CD8-positive, alpha-beta memory T cell (primary cell): ENCODE results near the gene UIMC1. TPM values are rescaled to one million over a fixed set of nuclear protein-coding genes. Genes with fewer than 3 reads are reported as not detected.
"Not testable (repeated sequence)": the region's sequence is repeated elsewhere in the genome, so short reads cannot be mapped to it uniquely, and the experiment has no call there.

Experiments used
- CTCF ChIA-PET: fragments of 350-600 bp; sonication (Branson Sonifier 250); formaldehyde crosslinking; loops from one replicate; lab custom pipeline; 2021; ENCODE audit warnings: antibody characterized with exemption; lab: Charles Lee
- POLR2A ChIA-PET: fragments of 350-600 bp; sonication (Branson Sonifier 250); formaldehyde crosslinking; loops from one replicate; lab custom pipeline; 2021; ENCODE audit warnings: antibody characterized with exemption; lab: Charles Lee
- DNase-seq, 5 donors: peaks; one replicate each; pipeline versions ENCODE4 v3.0.0 to v3.0.0-alpha.2; 2020 to 2022; ENCODE audit warnings: mixed read lengths in 1 of 5
- H3K27ac ChIP-seq: one replicate; pipeline ENCODE4 v1.7.0; 2013; ENCODE audit warnings: low read depth, mild to moderate bottlenecking, low read length, moderate library complexity
- H3K27me3 ChIP-seq: 2 replicates; pipeline ENCODE4 v1.7.0; 2013; ENCODE audit warnings: low read length, mild to moderate bottlenecking; ENCODE audit not compliant: insufficient read depth, poor library complexity, severe bottlenecking
- H3K36me3 ChIP-seq: 2 replicates; pipeline ENCODE4 v1.7.0; 2013; ENCODE audit warnings: mild to moderate bottlenecking, low read length, moderate library complexity; ENCODE audit not compliant: insufficient read depth
- H3K4me1 ChIP-seq: 2 replicates; pipeline ENCODE4 v1.7.0; 2013; ENCODE audit warnings: mild to moderate bottlenecking, low read length, moderate library complexity; ENCODE audit not compliant: insufficient read depth
- H3K4me3 ChIP-seq: 2 replicates; pipeline ENCODE4 v1.7.0; 2013; ENCODE audit warnings: mild to moderate bottlenecking, low read length
- H3K9me3 ChIP-seq: 2 replicates; pipeline ENCODE4 v1.7.0; 2013; ENCODE audit warnings: mild to moderate bottlenecking, low read length
- H3K27ac Mint-ChIP-seq, 8 donors: one replicate each; pipeline ENCODE4 v1.8.0; 2020 to 2021; ENCODE audit warnings: mixed read lengths in 8 of 8, mild to moderate bottlenecking in 6 of 8, inconsistent platforms in 3 of 8, moderate library complexity in 3 of 8
- H3K27me3 Mint-ChIP-seq, 2 donors: one replicate each; pipeline ENCODE4 v1.8.0; 2020 to 2021; ENCODE audit warnings: mixed read lengths in 2 of 2, mild to moderate bottlenecking in 1 of 2, moderate library complexity in 1 of 2
- H3K36me3 Mint-ChIP-seq, 3 donors: one replicate each; pipeline ENCODE4 v1.8.0; 2020 to 2021; ENCODE audit warnings: mixed read lengths in 3 of 3, inconsistent platforms in 1 of 3, mild to moderate bottlenecking in 1 of 3
- H3K4me1 Mint-ChIP-seq, 3 donors: one replicate each; pipeline ENCODE4 v1.8.0; 2020 to 2021; ENCODE audit warnings: mixed read lengths in 3 of 3, inconsistent platforms in 1 of 3, mild to moderate bottlenecking in 1 of 3
- H3K4me3 Mint-ChIP-seq, 7 donors: one replicate each; pipeline ENCODE4 v1.8.0; 2020 to 2021; ENCODE audit warnings: mixed read lengths in 7 of 7, mild to moderate bottlenecking in 6 of 7, moderate library complexity in 4 of 7, inconsistent platforms in 2 of 7
- H3K9me3 Mint-ChIP-seq, 5 donors: one replicate each; pipeline ENCODE4 v1.8.0; 2020 to 2022; ENCODE audit warnings: mixed read lengths in 5 of 5, mild to moderate bottlenecking in 3 of 5, moderate library complexity in 2 of 5, inconsistent platforms in 1 of 5
- polyA plus RNA-seq: library from polyadenylated mRNA; unstranded; fragments of 300-500 nt; fragmentation: Illumina TruSeq; gene quantifications from one replicate; pipeline ENCODE4 v1.2.3, GENCODE V29; 2021
- total RNA-seq, 2 experiments: library from RNA; stranded (reverse); gene quantifications; one replicate each; pipeline ENCODE4 v1.2.3, GENCODE V29; 2021

Gene UIMC1
- total and polyA plus RNA-seq, 3 experiments from 2014 or later: 24.7 to 44.9 (median 39.2) TPM

GRCh38 chr5:176874198-176874780, 132.3 kb downstream of the UIMC1 start:
- peaks cover 21 to 29% (median 21%) of the 10 kb centered on the region in 3 donors for H3K4me1 Mint-ChIP-seq
- Histone ChIP-seq H3K27me3 (no peaks in the 10 kb centered on the region), H3K36me3 (no peaks in the 10 kb centered on the region), H3K27ac (no peak overlapping the region), H3K9me3 (no peaks in the 10 kb centered on the region), H3K4me3 (no peak overlapping the region), H3K4me1 (no peaks in the 10 kb centered on the region)
- no peak for DNase-seq
- ChIA-PET POLR2A (no interaction called here), CTCF (no interaction called here)
- H3K9me3 Mint-ChIP-seq: peaks cover 0 to 6% (median 4%) of the 10 kb centered on the region in 5 donors
- peak overlapping the region in 2 of 7 donors; percentile 12 to 54 for H3K4me3 Mint-ChIP-seq
- no peaks in the 10 kb centered on the region for H3K36me3 Mint-ChIP-seq
- peaks cover 24 to 29% of the 10 kb centered on the region in 2 donors for H3K27me3 Mint-ChIP-seq
- H3K27ac Mint-ChIP-seq: no peak overlapping the region

GRCh38 chr5:176873541-176874172, 132.9 kb downstream of the UIMC1 start:
- peaks cover 22 to 24% of the 10 kb centered on the region in 2 donors for H3K27me3 Mint-ChIP-seq
- peak overlapping the region in 2 of 8 donors; percentile 63 to 84 for H3K27ac Mint-ChIP-seq
- peak overlapping the region in 1 of 7 donors; percentile 54 for H3K4me3 Mint-ChIP-seq
- H3K27ac ChIP-seq: no peak overlapping the region
- no peaks in the 10 kb centered on the region for H3K36me3 Mint-ChIP-seq
- CTCF ChIA-PET: no interaction called here
- POLR2A ChIA-PET: no interaction called here
- H3K4me1 ChIP-seq: no peaks in the 10 kb centered on the region
- H3K9me3 ChIP-seq: no peaks in the 10 kb centered on the region
- peaks cover 21 to 29% (median 21%) of the 10 kb centered on the region in 3 donors for H3K4me1 Mint-ChIP-seq
- H3K9me3 Mint-ChIP-seq: peaks cover 0 to 6% (median 4%) of the 10 kb centered on the region in 5 donors
- H3K27me3 ChIP-seq: no peaks in the 10 kb centered on the region
- no peaks in the 10 kb centered on the region for H3K36me3 ChIP-seq
- H3K4me3 ChIP-seq: no peak overlapping the region
- DNase-seq: no peak

- POLR2A ChIA-PET, H3K4me1 ChIP-seq, H3K9me3 Mint-ChIP-seq, H3K27me3 ChIP-seq, H3K27ac ChIP-seq, H3K36me3 Mint-ChIP-seq, H3K9me3 ChIP-seq, CTCF ChIA-PET, H3K4me3 ChIP-seq, H3K36me3 ChIP-seq: not testable (repeated sequence)
- Mint-ChIP-seq H3K4me1 (peaks cover 21 to 29% (median 21%) of the 10 kb centered on the region in 3 donors), H3K27me3 (peaks cover 18 to 22% of the 10 kb centered on the region in 2 donors), H3K27ac (peak overlapping the region in 3 of 8 donors; percentile 47 to 63 (median 60)), H3K4me3 (peak overlapping the region in 1 of 7 donors; percentile 80)
- DNase-seq: peak in 1 of 5 donors; percentile 26
Measured at GRCh38 chr5:176873011-176873410, 133.6 kb downstream of the UIMC1 start.

- DNase-seq: peak in 1 of 5 donors; percentile 30
- H3K4me3 ChIP-seq, H3K27me3 ChIP-seq, CTCF ChIA-PET, H3K9me3 ChIP-seq, H3K9me3 Mint-ChIP-seq, H3K36me3 ChIP-seq, H3K36me3 Mint-ChIP-seq, POLR2A ChIA-PET, H3K27ac ChIP-seq, H3K4me1 ChIP-seq: not testable (repeated sequence)
- peak overlapping the region in 2 of 8 donors; percentile 56 to 73 for H3K27ac Mint-ChIP-seq
- peaks cover 18 to 22% of the 10 kb centered on the region in 2 donors for H3K27me3 Mint-ChIP-seq
- peak overlapping the region in 2 of 7 donors; percentile 24 to 61 for H3K4me3 Mint-ChIP-seq
- peaks cover 21 to 29% (median 21%) of the 10 kb centered on the region in 3 donors for H3K4me1 Mint-ChIP-seq
Measured at GRCh38 chr5:176872586-176872985, 134.0 kb downstream of the UIMC1 start.

- H3K4me3 ChIP-seq, H3K27ac Mint-ChIP-seq, POLR2A ChIA-PET, H3K27me3 ChIP-seq, DNase-seq, H3K36me3 Mint-ChIP-seq, H3K4me1 ChIP-seq, H3K27ac ChIP-seq, H3K4me3 Mint-ChIP-seq, H3K9me3 ChIP-seq, H3K9me3 Mint-ChIP-seq, H3K36me3 ChIP-seq, CTCF ChIA-PET: not testable (repeated sequence)
- H3K4me1 Mint-ChIP-seq: peaks cover 12 to 20% (median 12%) of the 10 kb centered on the region in 3 donors
- H3K27me3 Mint-ChIP-seq: peaks cover 24% of the 10 kb centered on the region in 2 donors
Measured at GRCh38 chr5:176870644-176871043, 135.9 kb downstream of the UIMC1 start.

GRCh38 chr5:176870110-176870591, 136.4 kb downstream of the UIMC1 start:
- Histone ChIP-seq H3K9me3 (no peaks in the 10 kb centered on the region), H3K36me3 (no peaks in the 10 kb centered on the region), H3K27me3 (peaks cover 11% of the 10 kb centered on the region), H3K4me3 (no peak overlapping the region), H3K4me1 (no peaks in the 10 kb centered on the region), H3K27ac (no peak overlapping the region)
- Mint-ChIP-seq H3K4me3 (no peak overlapping the region), H3K27ac (no peak overlapping the region), H3K9me3 (peaks cover 0 to 6% (median 4%) of the 10 kb centered on the region in 5 donors), H3K4me1 (peaks cover 7 to 15% (median 8%) of the 10 kb centered on the region in 3 donors), H3K36me3 (no peaks in the 10 kb centered on the region), H3K27me3 (peaks cover 19 to 24% of the 10 kb centered on the region in 2 donors)
- POLR2A ChIA-PET: no interaction called here
- CTCF ChIA-PET: no interaction called here
- no peak for DNase-seq

- peaks cover 5 to 12% (median 8%) of the 10 kb centered on the region in 3 donors for H3K4me1 Mint-ChIP-seq
- H3K36me3 Mint-ChIP-seq: no peaks in the 10 kb centered on the region
- POLR2A ChIA-PET: no interaction called here
- Histone ChIP-seq H3K4me3 (no peak overlapping the region), H3K36me3 (no peaks in the 10 kb centered on the region), H3K9me3 (no peaks in the 10 kb centered on the region), H3K27me3 (peaks cover 17% of the 10 kb centered on the region), H3K27ac (no peak overlapping the region), H3K4me1 (no peaks in the 10 kb centered on the region)
- no peak for DNase-seq
- H3K4me3 Mint-ChIP-seq: peak overlapping the region in 1 of 7 donors; percentile 36
- peaks cover 13 to 24% of the 10 kb centered on the region in 2 donors for H3K27me3 Mint-ChIP-seq
- peak overlapping the region in 1 of 8 donors; percentile 33 for H3K27ac Mint-ChIP-seq
- CTCF ChIA-PET: no interaction called here
- H3K9me3 Mint-ChIP-seq: peaks cover 0 to 6% (median 4%) of the 10 kb centered on the region in 5 donors
Measured at GRCh38 chr5:176869501-176870109, 137.0 kb downstream of the UIMC1 start.

- H3K27ac Mint-ChIP-seq: no peak overlapping the region
- no peaks in the 10 kb centered on the region for H3K4me1 ChIP-seq
- H3K27me3 Mint-ChIP-seq: peaks cover 12 to 28% of the 10 kb centered on the region in 2 donors
- H3K4me1 Mint-ChIP-seq: peaks cover 5 to 12% (median 8%) of the 10 kb centered on the region in 3 donors
- POLR2A ChIA-PET: no interaction called here
- H3K36me3 ChIP-seq: no peaks in the 10 kb centered on the region
- CTCF ChIA-PET: no interaction called here
- H3K9me3 ChIP-seq: no peaks in the 10 kb centered on the region
- peaks cover 18% of the 10 kb centered on the region for H3K27me3 ChIP-seq
- H3K4me3 Mint-ChIP-seq: no peak overlapping the region
- H3K4me3 ChIP-seq: no peak overlapping the region
- H3K27ac ChIP-seq: no peak overlapping the region
- H3K36me3 Mint-ChIP-seq: no peaks in the 10 kb centered on the region
- H3K9me3 Mint-ChIP-seq: peaks cover 0 to 6% (median 4%) of the 10 kb centered on the region in 5 donors
- DNase-seq: no peak
Measured at GRCh38 chr5:176868731-176869130, 137.8 kb downstream of the UIMC1 start.
